Measurements from ENCODE around the gene TEX10. TPM values are rescaled to one million over a fixed set of nuclear protein-coding genes. Genes with fewer than 3 reads are reported as not detected.
A peak's percentile ranks its signal among the peaks of the same experiment; 100 is the strongest.

TEX10 gene
- total RNA-seq, 1 experiment from 2014 or later: 31.1 TPM

DNA sequence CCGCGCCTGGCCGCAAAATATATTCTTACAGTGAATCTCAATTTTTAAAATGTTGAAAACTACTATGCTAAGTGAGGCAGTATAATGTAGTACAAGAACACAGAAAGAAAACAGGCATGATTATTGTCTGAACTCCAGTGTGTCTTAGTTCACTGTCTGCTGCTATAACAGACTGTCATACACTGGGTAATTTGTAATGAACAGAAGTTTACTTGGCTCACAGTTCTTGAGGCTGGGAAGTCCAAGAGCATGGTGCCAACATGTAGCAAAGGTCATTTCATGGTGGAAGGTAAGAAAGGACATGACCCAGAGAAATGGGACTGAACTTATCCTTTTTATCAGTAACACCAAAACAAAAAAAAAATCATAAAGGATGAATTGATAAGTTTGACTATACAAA, 19.9 kb upstream of the TEX10 start:
- POLR2A ChIA-PET: no interaction called here
- Mint-ChIP-seq H3K4me3 (ENCODE audit: unreplicated experiment) (no peak overlapping the region), H3K27me3 (ENCODE audit: insufficient read depth, unreplicated experiment) (no peaks in the 10 kb centered on the region), H3K4me1 (ENCODE audit: low read depth, unreplicated experiment) (peaks cover 6% of the 10 kb centered on the region), H3K9me3 (ENCODE audit: unreplicated experiment) (peaks cover 39% of the 10 kb centered on the region), H3K27ac (ENCODE audit: unreplicated experiment) (no peak overlapping the region), H3K36me3 (ENCODE audit: insufficient read depth, unreplicated experiment) (no peaks in the 10 kb centered on the region)
- Histone ChIP-seq H3K27me3 (replicated peaks; ENCODE audit: control insufficient read depth, insufficient read depth, low read length) (no peaks in the 10 kb centered on the region), H3K9me3 (peaks cover 15% of the 10 kb centered on the region), H3K4me1 (peaks cover 12% of the 10 kb centered on the region), H3K4me3 (ENCODE audit: low read depth, low read length) (no peak overlapping the region), H3K36me3 (ENCODE audit: control insufficient read depth, insufficient read depth, low read length) (no peaks in the 10 kb centered on the region)
- DNase-seq: no peak
- intact Hi-C loops (cut with micrococcal nuclease; ENCODE audit: unreplicated experiment): no loop called here
- TF ChIP-seq CTCF (IDR thresholded peaks at IDR 0.05; ENCODE audit: insufficient read depth in 1 of 2, low read depth in 1 of 2, low read length in 1 of 2, severe bottlenecking in 1 of 2, unreplicated experiment in 1 of 2): no peak
- CTCF ChIA-PET: no interaction called here
- BruUV-seq (replicated peaks): no TSS peak

GRCh38 chr9:100370064-100370723, 17.5 kb upstream of the TEX10 start:
- CTCF ChIA-PET: no interaction called here
- Mint-ChIP-seq H3K4me1 (ENCODE audit: low read depth, unreplicated experiment) (peaks cover 6% of the 10 kb centered on the region), H3K9me3 (ENCODE audit: unreplicated experiment) (peaks cover 54% of the 10 kb centered on the region), H3K27me3 (ENCODE audit: insufficient read depth, unreplicated experiment) (no peaks in the 10 kb centered on the region), H3K27ac (ENCODE audit: unreplicated experiment) (no peak overlapping the region), H3K36me3 (ENCODE audit: insufficient read depth, unreplicated experiment) (no peaks in the 10 kb centered on the region), H3K4me3 (ENCODE audit: unreplicated experiment) (no peak overlapping the region)
- Histone ChIP-seq H3K9me3 (peaks cover 31% of the 10 kb centered on the region; the same call in 1 of the 2 replicates), H3K27me3 (replicated peaks; ENCODE audit: control insufficient read depth, insufficient read depth, low read length) (no peaks in the 10 kb centered on the region), H3K4me3 (ENCODE audit: low read depth, low read length) (no peak overlapping the region), H3K4me1 (peaks cover 12% of the 10 kb centered on the region), H3K36me3 (ENCODE audit: control insufficient read depth, insufficient read depth, low read length) (no peaks in the 10 kb centered on the region)
- BruUV-seq (replicated peaks): no TSS peak
- POLR2A ChIA-PET: no interaction called here
- DNase-seq: no peak
- intact Hi-C loops (cut with micrococcal nuclease; ENCODE audit: unreplicated experiment): no loop called here
- no peak for TF ChIP-seq CTCF (IDR thresholded peaks at IDR 0.05; ENCODE audit: insufficient read depth in 1 of 2, low read depth in 1 of 2, low read length in 1 of 2, severe bottlenecking in 1 of 2, unreplicated experiment in 1 of 2)

DNA sequence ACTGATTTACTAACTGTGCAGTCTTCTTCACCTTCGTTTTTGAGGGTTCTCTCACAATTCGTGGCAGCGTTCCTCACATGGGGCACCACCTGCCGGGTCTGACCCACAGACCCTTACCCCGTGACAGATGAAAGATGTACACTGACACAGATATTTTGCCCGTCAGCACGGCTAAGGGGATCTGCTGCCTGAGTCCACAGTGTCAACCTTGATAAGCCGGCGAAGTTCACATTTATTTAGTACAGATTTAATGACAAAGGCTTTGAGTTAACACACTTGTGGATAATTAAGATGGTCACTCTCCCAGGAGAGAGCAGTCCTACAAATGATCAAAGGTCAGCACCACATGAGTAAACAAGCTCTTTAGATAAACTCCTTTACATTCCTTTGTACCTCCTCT, 15.9 kb upstream of the TEX10 start:
- H3K27me3 Mint-ChIP-seq (ENCODE audit: insufficient read depth, unreplicated experiment): no peaks in the 10 kb centered on the region
- peak overlapping the region; percentile 32 for H3K27ac Mint-ChIP-seq (ENCODE audit: unreplicated experiment)
- TF ChIP-seq CTCF (IDR thresholded peaks at IDR 0.05; ENCODE audit: insufficient read depth in 1 of 2, low read depth in 1 of 2, low read length in 1 of 2, severe bottlenecking in 1 of 2, unreplicated experiment in 1 of 2): no peak
- Histone ChIP-seq H3K27me3 (replicated peaks; ENCODE audit: control insufficient read depth, insufficient read depth, low read length) (no peaks in the 10 kb centered on the region), H3K9me3 (peaks cover 38% of the 10 kb centered on the region; the same call in 1 of the 2 replicates), H3K4me1 (peaks cover 20% of the 10 kb centered on the region), H3K4me3 (ENCODE audit: low read depth, low read length) (no peak overlapping the region), H3K36me3 (ENCODE audit: control insufficient read depth, insufficient read depth, low read length) (no peaks in the 10 kb centered on the region)
- ChIA-PET CTCF (interaction anchor here (0.5 to 0.8 kb wide), 2 partner anchors 43 to 58 kb away, joined by 3 read pairs; partner anchors contain the start of gene MSANTD3), POLR2A (no interaction called here)
- H3K36me3 Mint-ChIP-seq (ENCODE audit: insufficient read depth, unreplicated experiment): no peaks in the 10 kb centered on the region
- no TSS peak for BruUV-seq (replicated peaks)
- no peak overlapping the region for H3K4me3 Mint-ChIP-seq (ENCODE audit: unreplicated experiment)
- H3K9me3 Mint-ChIP-seq (ENCODE audit: unreplicated experiment): peaks cover 61% of the 10 kb centered on the region
- no peak for DNase-seq
- peaks cover 6% of the 10 kb centered on the region for H3K4me1 Mint-ChIP-seq (ENCODE audit: low read depth, unreplicated experiment)
- intact Hi-C loops (cut with micrococcal nuclease; ENCODE audit: unreplicated experiment): no loop called here

Measured in Caco-2 (cell line).